HG03196 (cell line): Measurements from ENCODE around the gene EXT2.

ENCODE experiments used
- ATAC-seq: cut with Tn5 transposase; IDR thresholded peaks from one replicate; pipeline ENCODE4 v1.9.1; 2021; ENCODE audit not compliant: unreplicated experiment

The EXT2 gene

GRCh38 chr11:44285756-44286155, 190.3 kb downstream of the EXT2 start:
- ATAC-seq = no peak

- ATAC-seq = peak; percentile 59
These were observed 190.9 kb downstream of the EXT2 start for GRCh38 chr11:44286268-44286880.

GRCh38 chr11:44286911-44287310, 191.4 kb downstream of the EXT2 start:
- no peak for ATAC-seq

- ATAC-seq = no peak
These were observed 192.7 kb downstream of the EXT2 start for GRCh38 chr11:44288133-44288526.

GRCh38 chr11:44290208-44290607, 194.7 kb downstream of the EXT2 start:
- no peak for ATAC-seq
